Psoas muscle (tissue), 8 donors: ENCODE data around the gene SENP2. TPM values are rescaled to one million over a fixed set of nuclear protein-coding genes. Genes with fewer than 3 reads are reported as not detected.
A peak's percentile ranks its signal among the peaks of the same experiment; 100 is the strongest.

ENCODE experiments used
- ATAC-seq, 4 donors: fragments of 200-7000 bp; cut with Tn5 transposase; one replicate each; pipeline ENCODE4 v1.9.1; 2020; ENCODE audit warnings: moderate library complexity in 3 of 4, mild to moderate bottlenecking in 2 of 4
- DNase-seq, 2 donors: peaks; one replicate each; pipeline ENCODE4 v3.0.0-alpha.2; 2020
- H3K27ac ChIP-seq: fragments of 200-600 bp; one replicate; pipeline ENCODE4 v1.8.0; 2022
- H3K27me3 ChIP-seq, 3 donors: fragments of 200-600 bp in 1 of 3; one replicate each; pipeline versions ENCODE4 v1.6.1 to v1.8.0; 2013 to 2022; ENCODE audit warnings: low read length in 2 of 3, mild to moderate bottlenecking in 2 of 3, moderate library complexity in 1 of 3; ENCODE audit not compliant: insufficient read depth in 3 of 3
- H3K36me3 ChIP-seq, 2 donors: fragments of 200-600 bp in 1 of 2; one replicate each; pipeline versions ENCODE4 v1.6.1 to v1.8.0; 2013 to 2022; ENCODE audit warnings: low read depth in 1 of 2, mild to moderate bottlenecking in 1 of 2, moderate library complexity in 1 of 2; ENCODE audit not compliant: insufficient read depth in 1 of 2
- H3K4me1 ChIP-seq: fragments of 200-600 bp; one replicate; pipeline ENCODE4 v1.8.0; 2022
- H3K4me3 ChIP-seq: fragments of 200-600 bp; one replicate; pipeline ENCODE4 v1.8.0; 2022; ENCODE audit warnings: mild to moderate bottlenecking
- H3K9me3 ChIP-seq: fragments of 200-600 bp; one replicate; pipeline ENCODE4 v1.8.0; 2022
- CTCF ChIP-seq: fragments of 200-600 bp; IDR thresholded peaks from one replicate; pipeline ENCODE4 v1.8.0; 2022; ENCODE audit warnings: antibody characterized with exemption
- WGBS, 3 donors: extraction: QIAGEN DNeasy Blood & Tissue Kit; methylation state at CpG; one replicate each; pipeline versions ENCODE4 v1.1.6 to v1.1.7; 2013; 5-methylcytosine and 5-hydroxymethylcytosine counted together
- intact Hi-C, 2 donors: fragments of 100-400 bp; cut with DNase I; formaldehyde crosslinking; loops; one replicate each; pipeline versions ENCODE4 v1.11.0 to v1.14.2; 2022
- polyA plus RNA-seq, 3 donors: library from polyadenylated mRNA; stranded (reverse); fragments of 200-250 nt; gene quantifications; one replicate each; pipeline ENCODE4 v1.2.3, GENCODE V29; 2013
- total RNA-seq, 4 donors: library from RNA; stranded (reverse); fragmentation: NEBNext Ultra II Directional in 2 of 4; extraction: Animal tissue kit (Norgen Biotek cat#: 25700) in 2 of 4; gene quantifications; one replicate each; pipeline versions ENCODE4 v1.2.1 to v1.2.4, GENCODE V29; 2021 to 2023
- donor health status: healthy with polysubstance abuse.
- donor health status: DM: no; HTN: no; CAD: no; lungs with moderate emphysema.
- donor health status: Bipolar disorder and iron deficiency.
- donor health status: healthy.
- donor health status: DM: yes; HTN: yes; CAD: no.
- donor health status: DM: no; HTN: no; CAD: no.
- donor health status: DM: no; HTN: no; CAD: no.
- donor health status: DM: yes; HTN: yes; CAD: no.

SENP2 gene
- total and polyA plus RNA-seq, 7 donors, result 9.8 to 51.8 (median 39.5) TPM

GRCh38 chr3:185657211-185657610, 71.1 kb downstream of the SENP2 start:
- H3K4me1 ChIP-seq, result peaks cover 5% of the 10 kb centered on the region
- no peaks in the 10 kb centered on the region for H3K36me3 ChIP-seq
- intact Hi-C loops, result no loop called here
- ATAC-seq (no peak), DNase-seq (no peak)
- WGBS, 3 donors, result 94 to 96% (median 95%) methylated on average over 12 of the region's 12 CpGs
- no peak overlapping the region for H3K4me3 ChIP-seq
- no peak for TF ChIP-seq CTCF
- H3K27me3 ChIP-seq, result no peaks in the 10 kb centered on the region
- peak overlapping the region; percentile 27 for H3K27ac ChIP-seq
- no peaks in the 10 kb centered on the region for H3K9me3 ChIP-seq

- TF ChIP-seq CTCF, result no peak
- no peak overlapping the region for H3K27ac ChIP-seq
Observed at GRCh38 chr3:185657691-185658503, 71.8 kb downstream of the SENP2 start.

GRCh38 chr3:185658504-185658912, 72.4 kb downstream of the SENP2 start:
- DNase-seq (peak; percentile 67 to 84), ATAC-seq (peak; percentile 22 to 84 (median 64))
- TF ChIP-seq CTCF, result no peak
- Histone ChIP-seq H3K27ac (no peak overlapping the region), H3K4me1 (peaks cover 5% of the 10 kb centered on the region), H3K27me3 (no peaks in the 10 kb centered on the region), H3K4me3 (no peak overlapping the region), H3K9me3 (no peaks in the 10 kb centered on the region), H3K36me3 (no peaks in the 10 kb centered on the region)
- 49 to 63% (median 50%) methylated on average over 8 of the region's 8 CpGs for WGBS, 3 donors
- intact Hi-C loops, result no loop called here

More at GRCh38 chr3:185657691-185658503, 71.8 kb downstream of the SENP2 start:
- Histone ChIP-seq H3K27me3 (no peaks in the 10 kb centered on the region), H3K4me1 (peaks cover 5% of the 10 kb centered on the region), H3K4me3 (no peak overlapping the region), H3K9me3 (no peaks in the 10 kb centered on the region), H3K36me3 (no peaks in the 10 kb centered on the region)
- DNase-seq, result no peak
- intact Hi-C loops, result no loop called here
- 88 to 89% (median 89%) methylated on average over 15 of the region's 15 CpGs for WGBS, 3 donors
- ATAC-seq, result peak in 1 of 4 donors; percentile 7

- WGBS, 3 donors, result 84 to 94% (median 94%) methylated on average over 1 of the region's 1 CpG
- H3K4me3 ChIP-seq, result no peak overlapping the region
- no peaks in the 10 kb centered on the region for H3K36me3 ChIP-seq
- no peak overlapping the region for H3K27ac ChIP-seq
- no peaks in the 10 kb centered on the region for H3K9me3 ChIP-seq
- TF ChIP-seq CTCF, result no peak
- DNase-seq, result no peak
- peak in 3 of 4 donors; percentile 2 to 33 (median 8) for ATAC-seq
- intact Hi-C loops, result no loop called here
- peaks cover 5% of the 10 kb centered on the region for H3K4me1 ChIP-seq
- H3K27me3 ChIP-seq, result no peaks in the 10 kb centered on the region
Observed at GRCh38 chr3:185658943-185659342, 72.8 kb downstream of the SENP2 start.
